Midbrain (tissue), 1 donor: ENCODE measurements around the gene TRPM3.
A peak's percentile ranks its signal among the peaks of the same experiment; 100 is the strongest.

Experiments used
- DNase-seq: peaks from one replicate; lab custom pipeline; 2025; lab: John Stamatoyannopoulos, UW

TRPM3 gene

GRCh38 chr9:70553707-70554673 lies 567.4 kb downstream of the TRPM3 start:
- peak; percentile 19 for DNase-seq

DNA sequence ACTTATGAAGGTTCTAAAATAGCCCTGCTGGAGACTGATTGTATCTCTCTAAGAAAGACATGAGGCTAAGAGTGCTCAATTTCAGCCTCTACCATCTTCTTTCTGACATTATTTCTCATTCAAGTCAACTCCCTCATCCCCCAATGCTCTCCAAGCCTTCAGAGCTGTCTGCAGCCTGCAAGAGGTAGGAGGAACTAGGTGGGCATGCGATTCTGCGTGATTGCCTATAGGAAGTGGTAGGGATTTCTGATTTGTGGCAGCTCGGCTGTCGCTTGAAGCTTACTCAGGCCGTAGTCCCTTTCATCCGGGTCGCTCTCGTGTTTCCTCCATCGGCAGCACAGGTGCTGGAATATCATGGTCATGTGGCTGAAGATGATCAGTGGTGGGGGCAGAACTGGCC lies 568.9 kb downstream of the TRPM3 start:
- DNase-seq, result no peak

DNA sequence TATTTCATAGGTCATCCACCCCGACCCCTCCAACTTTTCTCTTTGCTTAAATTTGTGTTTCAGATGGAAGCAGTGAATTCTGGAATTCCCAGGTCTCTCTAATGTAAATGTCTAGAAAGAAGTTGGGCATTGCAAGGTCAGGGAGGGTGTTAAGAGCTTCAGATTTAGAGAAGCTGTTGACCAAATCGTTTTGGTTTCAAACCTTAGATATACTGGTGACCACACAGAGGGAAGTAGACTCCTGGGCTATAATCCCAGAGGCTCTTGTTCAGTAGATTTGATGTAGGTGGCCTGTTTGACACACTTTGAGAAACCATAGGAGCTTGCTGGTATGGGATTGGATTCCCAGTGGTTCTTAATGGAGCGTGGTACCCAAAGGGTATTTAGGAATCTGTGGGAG lies 569.6 kb downstream of the TRPM3 start:
- no peak for DNase-seq

- no peak for DNase-seq
Observed at GRCh38 chr9:70551396-70551795, 570.0 kb downstream of the TRPM3 start.

- no peak for DNase-seq
Observed at GRCh38 chr9:70549926-70550325, 571.5 kb downstream of the TRPM3 start.

DNA sequence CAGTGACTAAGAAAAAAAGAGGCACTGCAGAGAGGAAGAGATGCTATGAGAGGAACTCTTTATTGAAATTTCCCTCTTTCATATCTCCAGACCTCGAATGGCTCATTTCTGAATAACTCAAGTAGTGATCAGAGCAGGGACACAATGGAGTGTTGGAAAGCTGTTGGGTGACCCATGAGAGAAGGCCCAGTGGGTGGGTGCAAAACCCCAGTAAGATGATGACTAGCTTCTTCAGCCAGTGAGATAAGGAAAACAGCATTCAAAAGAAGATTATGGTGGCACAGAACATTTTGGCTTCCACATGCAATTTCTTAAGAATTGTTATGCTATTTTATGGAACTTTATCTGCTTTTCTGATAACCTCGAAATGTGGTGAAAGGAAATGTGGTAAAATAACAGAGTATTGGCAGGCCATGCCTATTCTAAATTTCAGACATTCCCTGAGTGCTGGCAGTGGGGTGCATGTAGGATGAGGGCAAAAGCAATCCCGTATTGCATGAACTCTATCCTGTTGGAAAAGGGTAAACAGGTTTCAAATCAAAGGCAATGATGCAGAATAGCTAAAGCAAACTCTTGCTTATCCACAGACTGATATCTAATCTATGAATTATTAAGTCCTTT lies 579.0 kb downstream of the TRPM3 start:
- no peak for DNase-seq

- DNase-seq, result no peak
Observed at GRCh38 chr9:70540016-70540415, 581.4 kb downstream of the TRPM3 start.

DNA sequence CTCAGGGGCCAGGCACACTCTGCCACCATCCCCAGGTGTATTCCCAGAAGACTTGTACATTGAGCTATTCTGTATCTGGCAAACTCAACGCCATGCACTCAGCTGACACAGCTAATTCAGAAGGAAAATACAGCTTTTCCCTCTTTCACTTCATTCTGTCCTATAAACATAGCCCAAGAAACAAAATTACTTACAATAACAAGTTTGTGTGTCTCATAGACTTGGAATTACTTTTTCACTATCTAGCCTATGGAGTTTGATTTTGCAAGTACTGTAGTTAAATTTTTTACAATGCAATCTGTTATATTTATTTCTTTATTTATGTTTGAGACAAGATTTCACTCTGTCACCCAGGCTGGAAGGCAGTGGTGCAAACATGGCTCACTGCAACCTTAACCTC lies 581.9 kb downstream of the TRPM3 start:
- DNase-seq, result no peak

DNA sequence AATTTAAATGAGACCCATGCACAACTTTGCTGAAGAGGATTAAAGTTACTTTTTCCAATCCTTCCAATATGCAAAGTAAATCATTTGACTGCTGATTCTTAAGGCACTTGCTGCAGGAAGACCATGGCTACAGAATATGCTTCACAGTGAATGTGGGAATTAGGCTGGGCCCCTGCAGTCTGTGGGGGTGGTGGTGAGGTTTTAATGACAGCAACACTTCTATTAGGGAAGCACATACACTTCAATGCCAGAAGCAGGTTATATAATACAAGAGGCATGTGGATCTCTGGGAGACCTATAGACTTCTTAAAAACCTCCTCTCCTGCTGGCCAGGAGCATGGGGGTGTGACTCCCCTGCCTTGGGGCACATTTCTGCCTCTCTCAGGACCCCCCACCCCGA lies 582.4 kb downstream of the TRPM3 start:
- no peak for DNase-seq

- no peak for DNase-seq
Observed at GRCh38 chr9:70537084-70537483, 584.3 kb downstream of the TRPM3 start.

GRCh38 chr9:70535546-70536323 lies 585.7 kb downstream of the TRPM3 start:
- DNase-seq, result no peak

DNA sequence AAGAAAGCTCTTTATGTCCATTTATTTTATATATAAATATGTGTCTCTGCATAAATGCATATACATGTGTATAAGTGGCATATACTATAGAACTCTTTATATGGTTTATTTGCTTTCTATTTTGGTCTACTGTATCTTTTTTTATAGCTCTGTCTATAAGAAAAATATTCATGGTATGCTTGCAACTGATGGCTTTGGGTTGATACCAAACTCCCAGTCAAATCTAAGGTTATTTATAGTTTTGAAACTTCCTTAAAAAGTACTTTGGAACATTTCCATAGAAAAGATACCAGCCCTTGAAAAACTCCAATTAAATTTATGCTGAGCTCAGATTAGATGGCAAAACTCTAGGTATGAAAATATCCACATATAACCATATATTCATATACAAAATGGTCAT lies 587.0 kb downstream of the TRPM3 start:
- no peak for DNase-seq

DNA sequence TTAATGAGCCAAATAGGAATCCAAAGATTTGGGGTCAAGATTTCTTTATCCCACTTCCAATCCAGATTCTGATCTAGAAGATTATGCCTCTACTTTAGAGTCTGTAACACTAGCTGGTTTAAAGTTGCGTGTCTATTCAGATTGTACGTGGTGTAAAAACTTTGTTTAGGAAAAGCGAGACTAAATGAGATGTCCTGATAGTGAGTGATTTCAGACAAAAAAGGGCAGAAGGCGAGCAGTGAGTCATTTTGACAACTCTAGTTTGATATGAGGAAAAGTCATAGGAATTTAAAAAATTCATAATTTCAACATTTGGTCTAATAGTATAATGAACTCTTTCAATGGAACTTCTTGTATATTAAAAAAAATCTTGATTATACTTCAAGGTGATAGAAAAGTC lies 587.4 kb downstream of the TRPM3 start:
- no peak for DNase-seq

DNA sequence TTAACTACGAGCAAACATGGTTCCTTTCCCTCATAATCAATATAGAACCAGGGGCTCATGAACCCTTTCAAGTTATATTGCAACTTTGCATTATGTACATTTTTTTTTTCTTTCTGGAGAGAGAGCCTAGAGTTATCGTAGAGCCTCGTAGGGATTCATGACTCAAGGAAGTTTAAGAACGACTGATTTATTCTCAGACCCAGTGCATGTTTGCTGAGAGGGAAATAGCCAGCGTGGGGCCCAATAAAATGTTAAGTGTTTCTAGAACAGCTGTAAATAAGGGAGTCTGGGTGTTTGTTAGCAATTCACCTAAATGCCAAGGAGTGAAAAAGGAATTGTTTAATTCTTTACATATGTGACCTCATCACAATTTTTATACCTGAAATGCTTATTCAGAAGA lies 587.9 kb downstream of the TRPM3 start:
- DNase-seq, result no peak

DNA sequence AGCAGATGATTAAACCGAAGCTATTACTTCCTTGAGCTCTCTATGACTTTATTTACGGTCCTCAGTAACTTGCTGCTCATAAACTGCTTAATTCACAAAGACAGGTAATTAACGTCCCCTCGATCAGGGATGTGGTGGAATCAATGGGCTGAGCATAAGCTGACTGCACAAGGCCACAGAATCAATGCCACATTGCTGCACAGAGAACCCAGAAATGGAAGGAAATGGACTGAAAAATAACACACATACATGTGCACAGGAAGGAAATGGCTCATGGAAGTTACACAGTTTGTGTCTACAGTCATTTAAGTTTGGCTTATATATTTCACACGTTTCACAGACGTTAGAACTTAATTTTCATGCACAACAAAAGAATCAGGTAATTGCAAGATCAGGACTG lies 588.7 kb downstream of the TRPM3 start:
- no peak for DNase-seq

DNA sequence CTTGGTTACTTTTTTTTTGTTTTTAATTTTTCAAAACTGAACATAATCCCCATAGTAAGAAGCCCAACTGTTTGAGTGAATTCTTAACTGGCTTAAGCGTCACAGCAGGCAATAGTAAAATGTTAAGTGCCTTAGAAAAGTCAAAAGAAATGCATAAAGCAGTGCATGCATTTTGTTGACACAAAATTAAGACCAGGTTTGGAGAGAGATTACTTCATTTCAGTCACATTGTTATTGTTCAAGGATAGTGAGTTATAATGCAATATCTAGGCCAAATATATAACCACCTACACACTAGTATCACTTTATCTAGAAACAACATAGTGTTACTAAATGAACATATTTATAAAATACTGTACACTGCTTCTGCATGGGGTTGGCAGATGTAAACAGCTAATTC lies 590.1 kb downstream of the TRPM3 start:
- DNase-seq, result no peak

GRCh38 chr9:70530716-70531115 lies 590.7 kb downstream of the TRPM3 start:
- no peak for DNase-seq

DNA sequence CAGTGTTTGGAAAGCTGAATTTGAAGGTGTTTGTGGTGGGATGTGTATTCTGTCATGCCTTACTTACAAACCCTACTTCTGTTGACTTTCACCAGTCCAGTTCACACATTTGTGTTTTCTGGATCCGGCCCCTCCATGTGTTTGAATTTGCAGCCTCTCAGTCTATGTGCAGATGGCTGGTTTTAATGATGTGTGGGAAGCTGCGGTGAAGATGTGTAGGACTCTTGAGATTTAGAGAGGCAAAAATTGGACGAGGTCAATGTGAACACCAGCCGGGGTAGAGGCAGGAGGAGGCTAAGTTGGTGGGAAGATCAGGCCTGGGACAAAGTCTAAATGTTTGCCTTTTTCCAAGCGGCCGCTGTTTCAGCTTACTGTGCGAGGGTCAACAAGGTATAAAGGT lies 591.6 kb downstream of the TRPM3 start:
- no peak for DNase-seq

DNA sequence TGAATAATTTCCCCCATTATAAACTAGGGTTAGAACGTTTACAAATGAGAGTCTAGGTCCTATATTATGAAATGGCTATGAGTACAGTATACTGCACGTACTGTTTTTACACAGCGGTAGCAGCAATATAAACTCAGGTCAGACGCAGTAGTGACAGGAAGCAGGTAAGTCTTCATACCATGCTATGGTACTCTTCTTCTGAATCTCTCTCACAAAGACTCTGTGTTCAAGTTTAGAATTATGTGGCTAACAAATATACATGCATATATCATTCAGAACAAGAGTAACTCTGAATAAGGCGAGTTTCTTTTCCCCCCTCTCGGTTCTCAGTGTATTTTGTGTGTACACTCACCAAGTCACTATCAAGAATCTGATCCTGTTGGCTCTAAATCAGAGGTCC lies 592.0 kb downstream of the TRPM3 start:
- no peak for DNase-seq

DNA sequence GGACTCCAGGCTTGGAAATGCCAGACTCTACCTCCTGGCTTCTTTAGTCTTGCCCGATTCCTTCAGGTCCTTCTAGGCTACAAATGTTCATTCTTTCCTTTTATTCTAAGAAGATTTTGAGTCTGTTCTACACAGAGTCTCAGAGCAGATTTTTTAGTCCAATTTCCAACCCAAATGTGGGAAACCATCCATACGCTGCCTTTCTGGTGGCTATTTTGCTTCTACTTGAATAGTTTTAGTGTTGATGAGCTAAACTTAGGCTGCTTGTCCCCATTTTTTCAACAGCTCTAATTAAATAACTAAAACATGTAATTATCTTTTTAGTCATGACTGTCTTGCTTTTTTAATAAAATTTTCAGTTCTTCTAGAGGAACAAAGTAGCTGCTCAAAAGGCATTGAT lies 594.5 kb downstream of the TRPM3 start:
- no peak for DNase-seq

- DNase-seq, result no peak
Observed at GRCh38 chr9:70525519-70525918, 595.9 kb downstream of the TRPM3 start.

- DNase-seq, result no peak
Observed at GRCh38 chr9:70519912-70520724, 601.3 kb downstream of the TRPM3 start.
